MCF 10A (cell line): Measurements from ENCODE around the gene WDR82. TPM values are rescaled to one million over a fixed set of nuclear protein-coding genes. Genes with fewer than 3 reads are reported as not detected.
A peak's percentile ranks its signal among the peaks of the same experiment; 100 is the strongest.

ENCODE experiments used
- BruUV-seq: library from RNA; stranded (reverse); fragments of 400-500 nt; replicated peaks from 2 replicates; lab custom pipeline; 2021; lab: Mats Ljungman, UMichigan
- CTCF ChIA-PET: fragments of 300-600 bp; sonication (Branson Sonifier 250); formaldehyde crosslinking; extraction: SDS; loops from one replicate; lab custom pipeline; 2021; ENCODE audit warnings: antibody characterized with exemption, inconsistent platforms; lab: Yijun Ruan, JAX
- POLR2A ChIA-PET: fragments of 300-600, 350-650 bp; sonication (Branson Sonifier 250); formaldehyde crosslinking; extraction: SDS; loops from one replicate; lab custom pipeline; 2020; ENCODE audit warnings: antibody characterized with exemption, inconsistent platforms; lab: Yijun Ruan, JAX
- DNase-seq: peaks from one replicate; pipeline ENCODE4 v3.0.0-alpha.2; 2018; ENCODE audit not compliant: unreplicated experiment
- H3K27ac Mint-ChIP-seq: one replicate; pipeline ENCODE4 v1.8.0; 2022; ENCODE audit warnings: mild to moderate bottlenecking, low read depth, mixed read lengths; ENCODE audit not compliant: unreplicated experiment
- H3K27me3 Mint-ChIP-seq: one replicate; pipeline ENCODE4 v1.8.0; 2022; ENCODE audit warnings: mixed read lengths; ENCODE audit not compliant: insufficient read depth, unreplicated experiment
- H3K36me3 Mint-ChIP-seq: one replicate; pipeline ENCODE4 v1.8.0; 2022; ENCODE audit warnings: mild to moderate bottlenecking, moderate library complexity, mixed read lengths; ENCODE audit not compliant: insufficient read depth, unreplicated experiment
- H3K4me1 Mint-ChIP-seq: one replicate; pipeline ENCODE4 v1.8.0; 2022; ENCODE audit warnings: mixed read lengths; ENCODE audit not compliant: insufficient read depth, unreplicated experiment
- H3K4me3 Mint-ChIP-seq: one replicate; pipeline ENCODE4 v1.8.0; 2022; ENCODE audit warnings: mild to moderate bottlenecking, moderate library complexity, mixed read lengths; ENCODE audit not compliant: unreplicated experiment
- H3K9me3 Mint-ChIP-seq: one replicate; pipeline ENCODE4 v1.8.0; 2022; ENCODE audit warnings: mixed read lengths; ENCODE audit not compliant: unreplicated experiment
- intact Hi-C: fragments of 100-400 bp; cut with micrococcal nuclease; formaldehyde crosslinking; loops from 2 replicates; pipeline ENCODE4 v1.14.1; 2022
- total RNA-seq: library from RNA; stranded (reverse); gene quantifications from 2 replicates; pipeline ENCODE4 v1.2.3, GENCODE V29; 2022
- TF ChIP-seq, protein P1 (sequence below): fragments of 200-600 bp; IDR thresholded peaks from one replicate; pipeline ENCODE4 v1.8.0; 2022; ENCODE audit warnings: antibody characterized with exemption, mild to moderate bottlenecking; ENCODE audit not compliant: unreplicated experiment

The WDR82 gene
- total RNA-seq, 1 experiment from 2014 or later, result 62.5 TPM

DNA sequence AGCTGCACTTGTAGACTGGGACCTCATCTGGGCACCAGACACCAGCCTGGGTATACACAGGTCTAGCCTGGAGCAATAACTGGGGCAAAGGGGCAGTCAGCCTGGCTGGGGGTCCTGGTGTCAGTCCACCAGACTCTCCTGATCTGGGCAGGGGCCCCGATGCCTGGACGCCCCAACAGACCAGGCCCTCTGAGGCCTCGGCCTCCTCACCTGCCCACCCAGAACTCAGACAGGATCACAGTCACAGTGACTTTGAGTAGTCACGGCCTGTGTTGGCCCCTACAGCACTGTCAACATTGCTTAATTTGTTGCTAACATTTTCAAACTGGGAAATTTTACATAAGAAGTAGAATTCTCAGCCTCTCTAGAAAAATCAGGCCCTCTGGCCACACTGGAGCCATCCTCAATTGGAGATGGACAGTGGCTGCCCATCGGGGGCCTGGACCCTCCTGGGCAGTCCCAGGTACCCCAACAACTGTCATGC is 45.3 kb downstream of the WDR82 start:
- intact Hi-C loops, result loop anchor here (10.0 kb wide), 1 partner anchor 212 kb away; the partner anchor contains the start of gene SEMA3G
- no peak for DNase-seq
- POLR2A ChIA-PET, result no interaction called here
- CTCF ChIA-PET, result interaction anchor here (0.6 to 13.6 kb wide), 6 partner anchors 12 to 174 kb away, joined by 3 to 175 read pairs (median 3); partner anchors contain the start of gene TLR9
- TF ChIP-seq, protein P1, sequence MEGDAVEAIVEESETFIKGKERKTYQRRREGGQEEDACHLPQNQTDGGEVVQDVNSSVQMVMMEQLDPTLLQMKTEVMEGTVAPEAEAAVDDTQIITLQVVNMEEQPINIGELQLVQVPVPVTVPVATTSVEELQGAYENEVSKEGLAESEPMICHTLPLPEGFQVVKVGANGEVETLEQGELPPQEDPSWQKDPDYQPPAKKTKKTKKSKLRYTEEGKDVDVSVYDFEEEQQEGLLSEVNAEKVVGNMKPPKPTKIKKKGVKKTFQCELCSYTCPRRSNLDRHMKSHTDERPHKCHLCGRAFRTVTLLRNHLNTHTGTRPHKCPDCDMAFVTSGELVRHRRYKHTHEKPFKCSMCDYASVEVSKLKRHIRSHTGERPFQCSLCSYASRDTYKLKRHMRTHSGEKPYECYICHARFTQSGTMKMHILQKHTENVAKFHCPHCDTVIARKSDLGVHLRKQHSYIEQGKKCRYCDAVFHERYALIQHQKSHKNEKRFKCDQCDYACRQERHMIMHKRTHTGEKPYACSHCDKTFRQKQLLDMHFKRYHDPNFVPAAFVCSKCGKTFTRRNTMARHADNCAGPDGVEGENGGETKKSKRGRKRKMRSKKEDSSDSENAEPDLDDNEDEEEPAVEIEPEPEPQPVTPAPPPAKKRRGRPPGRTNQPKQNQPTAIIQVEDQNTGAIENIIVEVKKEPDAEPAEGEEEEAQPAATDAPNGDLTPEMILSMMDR, result no peak
- H3K27ac Mint-ChIP-seq, result no peak overlapping the region
- BruUV-seq, result no TSS peak
- H3K36me3 Mint-ChIP-seq, result peaks cover 48% of the 10 kb centered on the region
- H3K9me3 Mint-ChIP-seq, result no peaks in the 10 kb centered on the region
- H3K4me1 Mint-ChIP-seq, result peaks cover 6% of the 10 kb centered on the region
- H3K4me3 Mint-ChIP-seq, result no peak overlapping the region
- no peaks in the 10 kb centered on the region for H3K27me3 Mint-ChIP-seq

DNA sequence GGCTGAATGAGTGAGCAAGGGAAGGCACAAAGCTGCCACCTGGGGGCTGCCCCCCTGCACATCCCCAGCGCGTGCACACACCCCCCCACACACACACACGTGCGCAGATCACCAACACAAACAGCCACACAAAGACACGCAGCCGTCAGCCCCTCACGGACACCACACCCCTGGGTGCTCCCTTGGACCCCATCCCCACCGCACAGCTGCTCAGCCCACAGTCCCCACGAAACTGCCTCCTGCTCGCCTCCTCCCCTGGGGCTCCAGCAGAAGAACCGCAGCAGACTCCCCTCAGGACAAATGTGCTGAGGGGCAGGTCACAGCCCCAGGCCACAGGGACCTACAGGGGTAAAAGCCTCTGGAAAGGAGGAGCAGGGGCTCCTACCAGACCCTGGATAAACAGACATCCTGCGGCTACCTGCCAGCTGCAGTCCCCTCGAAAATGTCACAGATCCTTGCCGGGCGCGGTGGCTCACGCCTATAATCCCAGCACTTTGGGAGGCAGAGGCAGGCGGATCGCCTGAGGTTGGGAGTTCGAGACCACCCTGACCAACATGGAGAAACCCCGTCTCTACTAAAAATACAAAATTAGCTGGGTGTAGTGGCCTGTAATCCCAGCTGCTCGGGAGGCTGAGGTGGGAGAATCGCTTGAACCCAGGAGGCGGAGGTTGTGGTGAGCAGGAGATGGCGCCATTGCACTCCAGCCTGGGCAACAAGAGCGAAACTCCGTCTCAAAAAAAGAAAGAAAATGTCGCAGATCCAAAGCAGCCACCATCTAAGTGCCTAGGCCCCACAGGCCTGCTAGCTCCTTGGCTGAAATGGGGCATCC is 46.0 kb downstream of the WDR82 start:
- H3K9me3 Mint-ChIP-seq, result no peaks in the 10 kb centered on the region
- CTCF ChIA-PET, result interaction anchor here (0.6 to 13.6 kb wide), 21 partner anchors 9 to 764 kb away, joined by 3 to 175 read pairs (median 4); partner anchors contain the start of genes ALAS1 and TLR9
- no peak for DNase-seq
- no peaks in the 10 kb centered on the region for H3K4me1 Mint-ChIP-seq
- no peaks in the 10 kb centered on the region for H3K27me3 Mint-ChIP-seq
- TF ChIP-seq, protein P1, result peak; percentile 18
- no TSS peak for BruUV-seq
- peaks cover 48% of the 10 kb centered on the region for H3K36me3 Mint-ChIP-seq
- no peak overlapping the region for H3K27ac Mint-ChIP-seq
- intact Hi-C loops, result loop anchor here (10.0 kb wide), 1 partner anchor 212 kb away; the partner anchor contains the start of gene SEMA3G
- H3K4me3 Mint-ChIP-seq, result no peak overlapping the region
- POLR2A ChIA-PET, result interaction anchor here (0.9 kb wide), 1 partner anchor 21 kb away, joined by 3 read pairs; no protein-coding TSS in a partner anchor

DNA sequence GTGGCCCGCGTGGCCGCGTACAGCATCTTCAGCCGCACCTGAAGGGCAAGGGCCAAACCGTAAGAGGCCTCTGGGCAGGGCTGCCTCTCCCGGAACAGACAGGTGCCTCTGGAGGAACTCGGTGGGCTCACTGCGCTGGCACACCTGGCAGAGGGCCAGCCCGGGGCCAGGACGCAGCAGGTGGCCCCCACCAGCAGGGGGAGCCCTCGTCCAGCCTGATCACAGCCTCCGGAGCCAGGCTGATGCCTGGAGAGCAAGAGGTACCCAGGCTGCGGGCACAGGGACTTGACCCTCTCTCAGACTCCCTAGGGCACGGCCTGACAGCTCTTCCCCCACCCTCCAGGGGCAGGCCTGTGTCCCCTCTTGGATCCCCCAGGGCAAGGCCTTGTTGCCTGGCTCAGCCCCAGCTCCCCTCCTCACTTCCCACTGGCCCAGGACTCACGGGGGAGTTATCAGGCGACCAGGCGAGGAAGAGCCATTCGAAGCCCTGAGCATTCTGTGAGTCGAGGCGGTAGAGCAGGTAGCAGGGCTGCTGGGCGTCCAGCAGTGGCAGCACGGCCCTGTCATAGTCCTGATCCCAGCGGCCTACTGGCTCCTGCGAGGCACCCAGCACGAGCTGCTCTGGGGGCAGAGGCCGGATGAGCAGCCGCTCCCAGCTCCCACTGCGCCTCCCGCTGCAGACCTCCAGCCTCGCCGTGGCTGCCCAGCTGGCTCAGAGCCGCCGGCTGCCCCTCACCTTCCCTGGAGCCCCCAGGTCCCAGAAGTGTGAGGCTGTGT is 46.8 kb downstream of the WDR82 start:
- H3K27me3 Mint-ChIP-seq, result no peaks in the 10 kb centered on the region
- no TSS peak for BruUV-seq
- TF ChIP-seq, protein P1, result peak; percentile 96
- CTCF ChIA-PET, result interaction anchor here (0.5 to 13.6 kb wide), 37 partner anchors 9 to 454 kb away, joined by 3 to 175 read pairs (median 4); partner anchors contain the start of genes ALAS1 and TLR9
- POLR2A ChIA-PET, result interaction anchor here (0.5 to 1.5 kb wide), 3 partner anchors 15 to 64 kb away, joined by 3 to 4 read pairs (median 4); no protein-coding TSS in a partner anchor
- no peaks in the 10 kb centered on the region for H3K9me3 Mint-ChIP-seq
- no peak overlapping the region for H3K27ac Mint-ChIP-seq
- intact Hi-C loops, result loop anchor here (1.0 to 10.0 kb wide), 2 partner anchors 108 to 213 kb away; partner anchors contain the start of gene SEMA3G
- H3K4me3 Mint-ChIP-seq, result no peak overlapping the region
- peaks cover 2% of the 10 kb centered on the region for H3K4me1 Mint-ChIP-seq
- DNase-seq, result peak; percentile 72
- H3K36me3 Mint-ChIP-seq, result peaks cover 48% of the 10 kb centered on the region
